ENCODE results near the gene NFIA. TPM values are rescaled to one million over a fixed set of nuclear protein-coding genes. Genes with fewer than 3 reads are reported as not detected.
"Not testable (repeated sequence)": the region's sequence is repeated elsewhere in the genome, so short reads cannot be mapped to it uniquely, and the experiment has no call there.

NFIA gene
- total RNA-seq, 1 donor from 2014 or later: 16.2 TPM

- no peak for TF ChIP-seq CTCF (IDR thresholded peaks at IDR 0.05; ENCODE audit: unreplicated experiment)
- peaks cover 1% of the 10 kb centered on the region for H3K27me3 Mint-ChIP-seq (ENCODE audit: unreplicated experiment)
- no peak for DNase-seq (ENCODE audit: low spot score)
- no peaks in the 10 kb centered on the region for H3K9me3 Mint-ChIP-seq (ENCODE audit: unreplicated experiment)
- no peak overlapping the region for H3K27ac Mint-ChIP-seq (ENCODE audit: unreplicated experiment)
- H3K4me3 Mint-ChIP-seq (ENCODE audit: unreplicated experiment): no peak overlapping the region
- H3K4me1 Mint-ChIP-seq (ENCODE audit: unreplicated experiment): peaks cover 16% of the 10 kb centered on the region
- no peaks in the 10 kb centered on the region for H3K36me3 Mint-ChIP-seq (ENCODE audit: low read depth, unreplicated experiment)
Measured at GRCh38 chr1:61273861-61274260, 191.5 kb downstream of the NFIA start.

- Mint-ChIP-seq H3K4me3 (ENCODE audit: unreplicated experiment) (no peak overlapping the region), H3K27ac (ENCODE audit: unreplicated experiment) (no peak overlapping the region), H3K9me3 (ENCODE audit: unreplicated experiment) (no peaks in the 10 kb centered on the region), H3K36me3 (ENCODE audit: low read depth, unreplicated experiment) (no peaks in the 10 kb centered on the region), H3K4me1 (ENCODE audit: unreplicated experiment) (peaks cover 8% of the 10 kb centered on the region), H3K27me3 (ENCODE audit: unreplicated experiment) (peaks cover under 1% of the 10 kb centered on the region)
- no peak for TF ChIP-seq CTCF (IDR thresholded peaks at IDR 0.05; ENCODE audit: unreplicated experiment)
- DNase-seq (ENCODE audit: low spot score): no peak
Measured at GRCh38 chr1:61274939-61275338, 192.6 kb downstream of the NFIA start.

DNA sequence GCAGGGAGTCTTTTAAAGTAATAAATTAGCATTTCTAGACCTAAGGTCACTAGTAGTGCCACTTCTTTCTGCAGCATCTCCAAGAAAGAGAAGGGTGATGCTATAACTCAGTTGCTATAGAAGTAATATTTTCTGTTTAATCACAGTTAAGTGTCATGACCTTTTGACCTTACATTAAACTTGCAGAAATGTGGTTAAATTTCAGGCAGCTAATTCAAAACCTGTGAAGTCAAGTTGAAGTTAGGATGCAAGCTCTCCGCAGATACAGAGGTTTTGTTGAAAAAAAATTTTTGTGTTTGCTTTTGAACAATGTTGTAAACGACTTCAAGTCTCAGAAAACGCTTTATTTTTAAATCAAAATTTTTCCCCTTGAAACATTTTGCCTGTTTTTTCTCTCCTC, 193.9 kb downstream of the NFIA start:
- H3K27me3 Mint-ChIP-seq (ENCODE audit: unreplicated experiment): no peaks in the 10 kb centered on the region
- H3K9me3 Mint-ChIP-seq (ENCODE audit: unreplicated experiment): no peaks in the 10 kb centered on the region
- no peak for DNase-seq (ENCODE audit: low spot score)
- no peak overlapping the region for H3K27ac Mint-ChIP-seq (ENCODE audit: unreplicated experiment)
- H3K4me3 Mint-ChIP-seq (ENCODE audit: unreplicated experiment): no peak overlapping the region
- H3K36me3 Mint-ChIP-seq (ENCODE audit: low read depth, unreplicated experiment): no peaks in the 10 kb centered on the region
- H3K4me1 Mint-ChIP-seq (ENCODE audit: unreplicated experiment): peaks cover 6% of the 10 kb centered on the region
- no peak for TF ChIP-seq CTCF (IDR thresholded peaks at IDR 0.05; ENCODE audit: unreplicated experiment)

- no peak for DNase-seq (ENCODE audit: low spot score)
- H3K27ac Mint-ChIP-seq (ENCODE audit: unreplicated experiment): no peak overlapping the region
- no peak overlapping the region for H3K4me3 Mint-ChIP-seq (ENCODE audit: unreplicated experiment)
- no peak for TF ChIP-seq CTCF (IDR thresholded peaks at IDR 0.05; ENCODE audit: unreplicated experiment)
- peaks cover 6% of the 10 kb centered on the region for H3K4me1 Mint-ChIP-seq (ENCODE audit: unreplicated experiment)
- H3K9me3 Mint-ChIP-seq (ENCODE audit: unreplicated experiment): no peaks in the 10 kb centered on the region
- H3K36me3 Mint-ChIP-seq (ENCODE audit: low read depth, unreplicated experiment): no peaks in the 10 kb centered on the region
- H3K27me3 Mint-ChIP-seq (ENCODE audit: unreplicated experiment): no peaks in the 10 kb centered on the region
Measured at GRCh38 chr1:61277121-61277690, 194.8 kb downstream of the NFIA start.

DNA sequence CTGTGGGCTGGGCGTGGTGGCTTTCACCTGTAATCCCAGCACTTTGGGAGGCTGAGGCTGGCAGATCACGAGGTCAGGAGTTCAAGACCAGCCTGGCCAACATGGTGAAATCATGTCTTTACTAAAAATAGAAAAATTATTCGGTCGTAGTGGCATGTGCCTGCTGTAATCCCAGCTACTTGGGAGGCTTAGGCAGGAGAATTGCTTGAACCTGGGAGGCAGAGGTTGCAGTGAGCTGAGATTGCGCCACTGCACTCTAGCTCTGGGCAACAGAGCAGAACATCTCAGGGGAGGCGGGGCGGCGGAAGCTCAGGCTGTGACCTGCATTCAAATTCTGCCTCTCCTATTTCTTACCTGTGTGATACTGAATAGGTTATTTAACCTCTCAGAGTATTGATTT, 196.1 kb downstream of the NFIA start:
- H3K27ac Mint-ChIP-seq (ENCODE audit: unreplicated experiment); H3K4me3 Mint-ChIP-seq (ENCODE audit: unreplicated experiment): not testable (repeated sequence)

More for the DNA sequence above, 196.1 kb downstream of the NFIA start:
- not testable (repeated sequence) for H3K4me1 Mint-ChIP-seq (ENCODE audit: unreplicated experiment); DNase-seq (ENCODE audit: low spot score); H3K36me3 Mint-ChIP-seq (ENCODE audit: low read depth, unreplicated experiment); H3K9me3 Mint-ChIP-seq (ENCODE audit: unreplicated experiment); H3K27me3 Mint-ChIP-seq (ENCODE audit: unreplicated experiment)

Measured in endothelial cell (in vitro differentiated cells).